Stimulated activated CD4-positive, alpha-beta T cell treated with anti-CD3 and anti-CD28 coated beads, TNF-alpha, amount 100 ng/mL, for 4 hours (primary cell): ENCODE results near the gene SMYD3.

Source experiments
- DNase-seq, 3 experiments: peaks; one replicate each; pipeline ENCODE4 v3.0.0-alpha.2; 2020; ENCODE audit warnings: low read depth in 3 of 3

Gene SMYD3

DNA sequence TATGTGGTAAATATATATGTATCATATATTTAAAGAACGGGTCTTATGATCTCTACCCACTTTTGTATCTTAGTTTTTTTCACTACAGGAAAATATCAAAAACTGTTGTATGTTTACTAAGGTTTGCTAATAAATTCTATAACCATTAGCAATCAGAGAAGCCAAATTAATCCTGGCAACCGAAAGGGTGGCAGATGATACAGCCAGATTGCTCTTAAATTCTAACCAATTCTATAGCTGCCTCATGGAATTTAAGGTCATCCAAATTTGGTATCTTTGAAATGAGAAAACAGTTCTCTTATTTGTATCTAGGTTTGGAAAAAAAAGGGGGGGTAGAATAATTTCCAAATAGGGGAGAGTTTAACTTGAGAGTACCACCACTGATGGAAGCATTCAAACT is 591.2 kb downstream of the SMYD3 start:
- DNase-seq = no peak

DNA sequence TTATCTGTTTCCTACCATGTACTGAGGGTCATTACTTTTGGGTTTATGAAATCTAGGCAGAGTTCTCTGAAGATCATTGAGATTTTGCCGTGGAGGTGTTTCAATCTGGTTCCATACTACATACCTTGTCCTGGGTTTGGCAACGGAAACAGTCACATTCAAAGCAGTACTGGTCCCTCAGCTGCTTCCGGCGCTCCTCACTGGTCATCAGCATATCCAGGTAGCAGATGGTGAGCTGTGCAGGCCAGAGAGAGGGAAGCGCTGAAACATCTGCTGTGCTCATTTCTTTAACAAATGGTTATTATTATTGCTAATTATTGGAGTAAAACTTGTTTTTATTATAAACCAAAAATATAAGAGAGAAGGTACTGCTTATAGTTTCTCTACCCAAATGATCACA is 591.7 kb downstream of the SMYD3 start:
- no peak for DNase-seq

DNA sequence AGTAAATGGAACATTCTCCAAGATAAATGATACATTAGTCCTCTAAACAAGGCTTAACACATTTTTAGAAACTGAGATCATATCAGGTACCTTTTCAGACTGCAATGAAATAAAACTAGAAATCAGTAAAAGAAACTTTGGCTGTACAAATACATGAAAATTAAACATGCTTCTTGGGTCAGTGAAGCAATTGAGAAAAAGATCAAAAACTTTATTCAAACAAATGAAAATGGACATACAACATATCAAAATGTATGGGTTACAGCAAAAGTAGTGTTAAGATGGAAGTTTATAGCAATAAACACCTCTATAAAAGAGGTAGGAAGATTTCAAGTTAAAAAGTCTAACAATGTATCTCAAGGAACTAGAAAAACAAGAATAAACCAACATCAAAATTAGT is 598.5 kb downstream of the SMYD3 start:
- no peak for DNase-seq

DNA sequence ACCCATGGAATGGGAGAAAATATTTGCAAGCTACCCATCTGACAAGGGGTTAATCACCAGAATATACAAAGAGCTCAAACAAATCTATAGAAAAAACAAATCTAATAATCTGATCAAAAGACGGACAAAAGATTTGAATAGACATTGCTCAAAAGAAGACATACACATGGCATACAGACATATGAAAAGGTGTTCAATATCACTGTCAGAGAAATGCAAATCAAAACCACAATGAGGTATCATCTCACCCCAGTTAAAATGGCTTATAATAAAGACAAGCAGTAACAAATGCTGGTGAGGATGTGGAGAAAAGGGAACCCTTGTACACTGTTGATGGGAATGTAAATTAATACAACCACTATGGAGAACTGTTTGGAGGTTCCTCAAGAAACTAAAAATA is 600.9 kb downstream of the SMYD3 start:
- DNase-seq = no peak

DNA sequence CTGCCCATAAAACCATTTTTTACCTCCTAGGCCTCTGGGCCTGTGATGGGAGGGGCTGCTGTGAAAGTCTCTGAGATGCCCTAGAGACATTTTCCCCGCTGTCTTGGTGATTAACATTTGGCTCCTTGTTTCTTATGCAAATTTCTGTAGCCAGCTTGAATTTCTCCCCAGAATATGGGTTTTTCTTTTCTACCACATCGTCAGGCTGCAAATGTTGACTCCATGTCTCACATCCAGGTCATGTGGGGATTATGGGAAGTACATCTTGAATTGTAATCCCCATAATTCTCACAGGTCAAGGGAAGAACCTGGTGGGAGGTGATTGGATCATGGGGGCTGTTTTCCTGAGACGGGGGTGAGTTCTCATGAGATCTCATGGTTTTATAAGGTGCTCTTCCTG is 603.2 kb downstream of the SMYD3 start:
- DNase-seq = no peak

DNA sequence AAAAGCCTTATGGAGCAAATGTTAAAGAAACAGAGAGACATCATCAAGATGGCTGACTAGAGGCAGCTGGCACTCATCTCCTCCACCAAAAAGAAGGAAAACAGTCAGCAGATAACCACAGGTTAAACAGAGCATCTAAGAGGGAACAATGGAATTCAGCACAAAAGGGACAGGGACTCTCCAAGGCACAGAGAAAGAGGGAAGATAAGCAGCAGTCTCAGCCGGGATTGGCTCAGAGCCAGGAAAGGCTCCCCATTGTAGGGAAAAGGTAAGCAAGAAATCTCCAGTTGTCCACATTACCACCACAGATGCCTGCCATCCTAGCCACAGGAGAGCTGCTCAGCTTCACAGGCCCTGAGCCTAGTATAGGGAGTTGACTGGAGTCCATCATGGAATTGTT is 605.5 kb downstream of the SMYD3 start:
- DNase-seq = no peak

DNA sequence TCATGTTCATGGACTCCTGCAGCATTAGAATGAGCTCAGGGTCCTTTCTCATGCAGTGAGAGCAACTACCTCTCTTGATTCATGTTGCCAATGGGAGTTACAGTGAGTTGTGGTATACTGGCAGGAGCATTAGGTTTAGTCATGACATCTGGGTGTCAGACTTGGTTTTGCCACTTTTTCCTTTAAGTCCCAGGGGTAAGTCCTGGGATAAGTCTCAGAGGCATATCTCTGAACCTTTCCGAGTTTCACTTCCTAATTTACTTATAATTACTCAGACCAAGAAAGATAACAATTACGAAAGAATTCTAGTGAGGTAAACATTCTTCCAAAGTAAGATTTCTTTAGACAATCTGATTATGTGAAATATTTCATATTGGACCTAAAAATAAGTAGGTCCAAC is 606.0 kb downstream of the SMYD3 start:
- no peak for DNase-seq

DNA sequence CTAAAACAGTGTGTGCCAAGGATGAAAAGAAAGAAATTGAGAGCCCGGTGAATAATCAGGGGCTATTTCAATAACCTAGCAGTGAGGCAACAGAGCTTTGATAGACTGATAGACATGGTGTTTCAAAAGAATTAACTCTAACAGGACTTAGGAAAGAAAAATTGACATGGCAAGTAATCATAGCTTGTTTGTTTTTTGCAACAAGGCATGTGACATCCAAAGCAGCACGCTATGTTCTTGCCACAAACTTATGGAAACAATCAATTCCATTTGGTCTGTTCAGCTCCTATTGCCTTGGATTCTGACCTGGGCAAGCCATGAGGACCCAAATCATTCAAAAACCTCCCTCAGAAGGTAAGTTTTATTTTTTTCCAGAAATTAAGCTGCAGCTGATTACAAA is 608.5 kb downstream of the SMYD3 start:
- no peak for DNase-seq

DNA sequence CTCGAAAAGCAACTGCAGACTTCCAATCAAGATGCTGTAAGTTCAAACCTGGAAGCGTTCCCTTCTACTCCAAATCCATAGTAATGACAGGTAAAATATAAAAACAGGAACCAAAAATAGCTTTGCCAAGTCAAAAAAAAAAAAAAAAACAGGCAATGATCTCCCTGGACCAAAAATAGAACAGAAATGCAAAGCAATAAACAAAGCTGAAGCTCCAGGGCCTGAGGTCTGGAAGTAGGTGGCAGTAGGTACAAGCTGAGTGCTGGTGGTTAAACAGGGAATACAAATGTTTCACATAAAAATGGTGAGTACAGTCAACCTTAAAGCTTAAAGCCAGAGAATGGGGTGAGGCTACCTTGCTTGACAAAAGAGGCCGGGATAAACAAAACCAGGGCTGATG is 610.8 kb downstream of the SMYD3 start:
- DNase-seq = no peak

DNA sequence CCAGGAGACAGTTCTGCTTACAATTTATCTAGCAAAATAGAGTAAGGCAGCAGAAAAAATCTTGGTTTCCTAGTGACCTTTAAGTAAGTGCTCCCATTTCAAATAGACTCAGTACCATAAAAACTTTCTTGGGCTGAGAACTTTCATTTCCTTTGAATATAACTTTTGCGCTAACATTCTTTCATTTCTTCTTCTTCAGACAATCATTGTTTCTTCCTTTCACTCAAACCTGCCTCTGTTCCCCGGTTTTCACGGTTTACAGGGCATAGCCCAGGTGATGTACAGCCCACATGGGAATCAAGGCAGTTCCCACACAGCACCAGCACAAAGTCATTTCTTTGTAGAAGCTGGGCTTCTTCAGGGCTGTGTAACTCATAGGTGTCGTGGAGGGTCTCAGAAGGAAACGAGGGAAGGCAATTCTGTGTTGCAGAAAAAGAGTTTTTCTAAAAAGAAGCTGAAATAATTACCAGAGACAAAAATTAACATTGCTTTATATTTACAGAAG is 611.6 kb downstream of the SMYD3 start:
- no peak for DNase-seq

DNA sequence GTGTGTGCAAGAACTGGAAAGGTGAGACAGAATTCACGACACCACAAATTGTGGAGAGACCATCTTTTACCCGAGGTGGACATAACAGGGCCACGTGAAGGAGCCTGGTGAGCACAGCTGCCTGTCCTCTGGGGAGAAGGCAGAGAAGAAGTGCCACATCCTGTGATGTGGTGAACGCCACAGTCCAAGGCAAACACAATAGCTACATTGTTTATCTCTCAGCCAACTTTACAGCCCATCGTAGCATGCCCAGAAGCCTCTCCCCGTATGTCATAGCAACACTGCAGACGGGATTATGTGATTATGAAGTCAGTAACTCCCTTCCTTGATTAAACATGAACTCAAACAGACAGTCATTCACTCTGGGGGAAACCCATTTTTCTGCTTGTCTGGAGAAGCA is 612.2 kb downstream of the SMYD3 start:
- DNase-seq = no peak

DNA sequence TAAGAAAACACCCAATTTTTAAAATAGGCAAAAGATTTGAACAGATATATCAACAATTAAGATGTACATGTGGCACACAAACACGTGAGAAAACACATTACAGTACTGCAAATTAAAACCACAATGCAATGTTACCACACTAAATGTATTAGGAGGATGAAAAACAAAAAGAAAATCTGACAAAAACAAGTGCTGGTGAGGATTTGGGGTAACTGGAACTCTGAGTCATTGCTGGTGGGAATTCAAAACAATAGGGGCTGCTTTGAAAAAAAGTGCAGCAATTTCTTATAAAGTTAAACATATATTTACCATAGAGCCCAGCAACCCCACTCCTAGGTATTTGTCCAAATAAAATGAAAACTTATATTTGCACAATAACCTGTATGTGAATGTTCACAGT is 614.1 kb downstream of the SMYD3 start:
- DNase-seq = no peak

DNA sequence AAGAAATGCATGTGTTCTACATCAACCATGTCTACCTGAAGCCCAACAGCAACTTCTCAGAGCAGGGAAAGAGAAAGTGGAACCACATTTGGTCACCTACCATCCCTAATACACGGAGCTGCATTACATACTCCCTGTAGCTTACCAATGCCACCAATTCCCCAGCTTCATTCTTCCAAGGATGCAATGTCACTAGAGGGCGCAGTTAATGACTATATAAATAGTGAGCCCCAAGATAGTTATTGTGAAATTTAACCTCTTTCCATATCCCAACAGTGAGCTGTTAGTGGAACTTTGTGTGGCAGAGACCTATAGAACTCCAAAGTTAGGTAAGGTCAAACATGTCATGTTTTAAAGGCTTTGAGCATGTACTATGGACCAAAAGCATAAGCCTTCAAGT is 618.3 kb downstream of the SMYD3 start:
- DNase-seq = no peak

DNA sequence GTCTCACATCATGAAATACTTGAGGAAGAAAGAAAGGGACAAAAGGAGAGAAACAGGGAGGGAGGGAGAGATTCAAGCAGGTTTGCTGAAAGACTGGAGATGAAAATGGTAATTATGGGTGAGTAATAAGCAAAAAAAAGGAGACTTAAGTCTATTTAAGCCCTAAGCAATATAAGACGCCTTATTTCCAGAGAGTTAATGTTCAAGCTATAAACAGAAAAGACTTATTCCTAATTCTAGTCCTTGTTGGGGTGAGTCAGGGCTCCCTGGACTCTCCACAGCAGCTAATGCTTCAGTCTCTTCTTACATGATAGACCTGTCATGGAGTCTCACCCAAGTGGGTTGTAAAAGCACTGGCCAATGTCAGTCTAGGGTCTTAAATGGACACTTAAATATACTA is 619.2 kb downstream of the SMYD3 start:
- DNase-seq = no peak

DNA sequence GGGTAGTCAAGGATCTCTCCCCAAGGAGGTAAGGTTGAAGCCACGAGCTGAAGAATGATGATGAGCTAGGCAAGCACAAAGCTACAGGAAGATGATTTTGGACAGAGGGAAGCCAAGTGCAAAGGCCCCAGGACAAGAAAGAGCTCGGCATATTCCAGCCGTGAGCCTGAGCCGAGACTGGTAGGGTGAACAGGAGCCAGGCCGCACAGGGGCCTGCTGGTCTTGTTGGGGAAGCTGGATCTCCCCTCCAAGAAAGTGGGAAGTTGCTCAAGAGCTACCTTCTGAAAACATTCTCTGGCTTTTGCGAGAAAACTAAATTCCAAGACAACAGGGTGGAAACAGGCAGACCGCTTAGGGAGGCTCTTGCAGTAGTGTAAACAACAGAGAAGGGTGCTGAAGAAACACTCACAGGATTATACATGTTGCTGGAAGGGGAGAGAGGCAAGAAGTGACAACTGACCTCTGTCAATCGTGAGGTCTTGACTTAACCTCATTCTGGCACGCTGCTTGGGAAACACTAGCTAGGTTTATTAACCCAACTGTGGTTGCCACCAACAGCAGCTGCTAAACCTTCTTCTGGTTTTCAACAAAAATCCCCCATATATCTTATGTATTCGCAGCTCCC is 625.2 kb downstream of the SMYD3 start:
- DNase-seq = no peak

DNA sequence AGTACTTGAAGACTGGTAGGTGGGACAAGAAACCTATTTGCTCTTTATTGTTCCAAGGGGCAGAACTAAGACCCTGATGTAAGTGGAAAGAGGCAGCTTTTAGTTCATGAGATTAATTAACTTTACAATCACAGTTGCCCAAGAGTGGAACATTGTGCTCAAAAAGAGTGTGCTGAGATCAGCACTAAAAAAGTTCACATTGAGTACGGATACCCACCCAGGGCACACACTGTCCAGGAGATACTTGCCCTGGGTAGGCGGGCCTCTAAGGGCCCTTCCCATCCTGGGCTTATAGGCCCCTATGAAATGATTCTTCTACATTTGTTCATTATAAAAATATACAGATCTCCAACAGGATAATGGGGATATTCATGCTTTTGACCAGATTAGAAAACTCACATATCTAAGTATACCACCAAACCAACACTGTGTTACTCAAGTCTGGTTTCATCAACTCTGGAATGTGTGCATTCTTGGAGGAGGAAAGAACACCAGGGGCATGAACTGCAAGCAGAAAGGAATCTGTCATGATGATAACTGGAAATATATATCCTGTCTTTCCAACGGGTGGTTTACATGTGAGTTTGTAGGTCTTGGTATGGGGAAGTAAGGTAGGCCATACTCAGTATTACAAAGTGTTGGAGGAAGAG is 626.2 kb downstream of the SMYD3 start:
- no peak for DNase-seq

DNA sequence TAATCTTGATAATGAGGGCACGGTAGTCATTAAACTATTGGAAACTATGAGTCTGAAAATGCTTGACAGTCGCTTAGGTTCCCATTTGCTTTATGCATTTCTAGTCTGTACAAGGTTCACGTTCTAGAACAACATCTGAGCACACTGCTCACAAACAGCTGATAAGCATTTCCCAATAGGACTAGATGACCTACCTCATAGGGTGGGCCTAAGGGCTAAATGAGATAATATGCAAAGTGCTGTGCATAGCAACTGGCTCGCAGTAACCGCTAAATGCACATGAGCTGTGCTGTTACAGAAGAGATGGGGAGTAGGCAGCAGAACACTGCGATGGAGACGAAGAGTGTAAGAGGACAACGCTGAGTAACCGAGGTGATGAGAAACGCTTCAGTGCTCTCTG is 628.0 kb downstream of the SMYD3 start:
- no peak for DNase-seq

DNA sequence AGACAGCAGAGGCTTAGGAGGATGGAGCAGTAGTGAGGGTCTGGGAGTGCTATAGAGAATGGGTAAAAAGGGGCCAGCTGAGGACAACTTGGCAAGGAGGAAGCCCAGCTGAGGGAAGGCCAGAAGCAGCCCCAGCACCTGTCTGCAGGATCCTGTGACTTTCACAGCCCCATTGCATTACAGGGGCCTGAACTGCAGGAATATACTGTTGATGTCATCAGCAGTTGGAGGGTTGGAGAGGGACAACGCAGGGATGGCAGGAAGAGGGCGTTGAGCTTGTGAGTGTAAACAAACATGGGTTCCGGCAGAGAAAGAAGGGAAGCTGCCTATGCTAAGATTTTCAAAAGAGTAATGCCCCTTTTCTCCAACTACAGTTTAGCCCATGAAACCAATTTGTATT is 628.5 kb downstream of the SMYD3 start:
- no peak for DNase-seq

DNA sequence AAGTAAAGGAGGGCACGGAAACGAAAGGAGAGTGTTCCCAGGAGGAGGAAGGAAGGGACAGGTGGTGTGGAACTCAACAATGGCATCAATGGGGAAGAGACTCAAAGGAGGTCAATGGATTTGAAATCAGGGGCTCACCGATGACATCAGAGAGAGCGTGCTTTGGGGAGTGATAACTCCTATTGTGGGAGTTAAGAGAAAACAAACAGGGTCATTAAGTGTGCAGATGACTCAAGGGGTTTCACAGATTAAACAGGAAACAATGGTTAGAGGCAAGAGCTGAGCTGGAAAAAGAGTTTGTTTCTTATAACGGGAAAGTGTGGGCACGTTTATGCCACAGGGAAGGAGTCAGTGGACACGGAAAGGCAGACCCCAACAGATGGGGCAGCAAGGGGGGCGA is 629.1 kb downstream of the SMYD3 start:
- no peak for DNase-seq

DNA sequence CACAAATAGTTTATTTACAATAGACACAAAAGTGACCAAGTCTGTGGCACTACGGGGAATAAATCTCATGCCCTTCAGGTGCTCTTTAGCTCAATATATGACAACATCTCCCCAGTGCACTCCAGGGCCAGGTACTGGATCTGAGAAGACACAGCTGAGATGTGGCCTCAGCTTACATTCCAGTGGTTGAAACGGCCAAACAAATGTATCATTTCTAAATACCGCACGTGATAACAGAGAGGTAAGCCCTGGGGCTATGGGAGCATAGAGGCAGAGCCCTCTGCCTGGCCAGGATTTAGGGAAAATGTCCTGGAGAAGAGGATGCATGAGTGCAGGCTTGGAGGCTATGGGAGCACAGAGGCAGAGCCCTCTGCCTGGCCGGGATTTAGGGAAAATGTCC is 630.5 kb downstream of the SMYD3 start:
- DNase-seq = no peak

DNA sequence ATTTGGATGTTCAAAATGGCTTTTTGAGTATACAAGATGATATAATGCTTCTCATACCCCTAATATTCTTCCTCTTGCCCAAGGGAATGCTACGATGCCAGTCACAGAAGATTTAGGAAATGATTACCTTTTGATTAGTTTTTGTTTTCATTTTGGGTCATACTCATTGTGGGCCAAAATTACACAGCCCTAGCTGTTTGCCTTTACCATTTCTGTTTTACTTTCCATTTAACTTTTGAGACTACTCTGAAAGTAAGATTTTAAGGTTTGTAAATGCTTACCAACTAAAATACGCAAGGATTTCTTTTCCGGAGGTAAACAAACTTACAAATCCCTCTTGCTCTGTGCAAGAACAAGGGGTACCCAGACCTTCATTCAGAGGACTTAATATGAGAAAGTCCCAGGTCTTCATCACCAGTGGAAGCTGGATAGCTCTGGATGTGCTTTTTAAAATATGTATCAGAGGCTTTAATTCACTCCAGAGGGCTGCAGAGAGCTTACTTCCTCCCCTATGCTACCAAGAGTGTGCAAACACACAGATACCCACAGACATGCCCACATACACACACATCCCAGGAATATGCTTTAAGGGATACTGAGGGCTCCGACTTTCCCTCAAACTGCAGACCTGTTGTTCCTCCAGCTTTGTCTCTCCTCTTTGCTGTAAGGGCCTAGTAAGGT is 631.4 kb downstream of the SMYD3 start:
- no peak for DNase-seq

DNA sequence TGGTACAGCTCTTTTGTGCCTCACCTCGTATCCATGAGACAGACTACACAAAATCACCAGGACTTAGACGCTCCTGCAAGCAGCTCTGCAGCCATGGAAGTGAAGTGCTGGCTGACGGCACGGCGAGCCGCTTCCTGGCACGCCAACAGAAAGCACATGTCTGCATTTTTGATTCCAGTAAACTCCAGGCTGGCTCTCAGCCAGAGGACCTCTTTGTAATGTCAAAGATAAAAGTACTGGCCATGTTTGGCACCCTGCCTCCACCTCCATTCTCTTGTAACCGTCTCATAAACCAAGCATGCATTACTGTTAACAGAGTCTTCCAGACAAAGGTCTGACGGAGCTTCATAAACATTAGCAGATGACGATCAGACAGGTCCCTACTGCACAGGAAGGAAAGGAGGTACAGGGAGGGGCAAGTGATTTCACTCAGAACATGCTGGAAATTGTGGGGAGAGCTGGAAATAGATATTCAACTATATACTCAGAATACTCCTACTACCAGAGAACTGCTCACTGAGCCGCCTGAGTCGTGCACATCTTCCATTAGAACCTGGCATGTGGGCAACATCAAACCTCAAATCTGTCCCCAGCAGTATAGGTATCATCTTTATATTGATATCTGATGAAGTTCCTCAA is 632.0 kb downstream of the SMYD3 start:
- no peak for DNase-seq
